CD4-positive, alpha-beta T cell treated with Interleukin-12 subunit alpha and Interleukin-12 subunit beta, for 1 hour (primary cell): ENCODE data around the gene SAT2.

Experiments used
- DNase-seq: peaks from one replicate; pipeline ENCODE4 v3.0.0-alpha.2; 2020

The SAT2 gene

DNA sequence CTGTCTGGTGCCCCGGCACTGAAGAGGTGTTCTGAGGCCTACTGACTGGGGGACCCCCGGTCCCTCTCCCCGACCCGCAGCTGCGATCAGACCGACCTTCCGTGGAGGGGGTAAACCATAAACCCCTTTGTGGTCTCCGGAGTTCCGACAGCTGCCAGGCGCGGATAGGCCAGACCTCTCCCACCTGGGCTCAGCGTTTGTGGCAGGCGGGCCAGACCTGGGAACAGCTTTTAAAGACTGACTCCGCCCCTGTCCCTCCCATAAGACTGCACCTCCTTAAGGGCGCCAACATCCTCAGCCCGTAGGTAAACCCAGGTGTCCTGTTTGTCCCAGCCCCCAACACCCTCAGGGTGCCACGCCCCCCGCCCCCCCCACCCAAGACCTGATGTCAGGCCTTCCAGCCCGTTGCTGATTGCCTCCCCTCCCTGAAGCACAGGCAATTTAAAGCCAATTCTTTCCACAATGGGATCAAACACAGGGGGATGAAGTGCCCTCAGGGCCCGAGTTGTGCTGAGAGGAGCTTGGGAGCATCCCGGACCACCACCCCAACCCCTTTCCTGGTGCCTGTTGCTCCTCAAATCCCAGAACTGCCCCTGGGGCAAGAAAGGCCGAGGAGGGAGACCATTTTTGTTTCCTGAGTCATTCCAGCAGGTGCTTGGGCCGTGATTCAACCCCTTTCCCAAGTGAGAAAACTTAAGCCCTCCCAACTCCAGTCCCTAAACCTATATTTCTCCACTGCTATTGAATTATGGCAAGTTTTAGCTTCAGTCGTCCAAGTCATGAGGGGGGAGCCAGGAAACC, 37.5 kb downstream of the SAT2 start, which contains the start of gene SOX15:
Gene SOX15 (minus strand): TSS at position 204 of the 801 bp plus-strand sequence. CDS start 418 bp downstream, outside the sequence.
- DNase-seq, result no peak

GRCh38 chr17:7589204-7589868, 38.3 kb downstream of the SAT2 start:
- peak; percentile 72 for DNase-seq

DNA sequence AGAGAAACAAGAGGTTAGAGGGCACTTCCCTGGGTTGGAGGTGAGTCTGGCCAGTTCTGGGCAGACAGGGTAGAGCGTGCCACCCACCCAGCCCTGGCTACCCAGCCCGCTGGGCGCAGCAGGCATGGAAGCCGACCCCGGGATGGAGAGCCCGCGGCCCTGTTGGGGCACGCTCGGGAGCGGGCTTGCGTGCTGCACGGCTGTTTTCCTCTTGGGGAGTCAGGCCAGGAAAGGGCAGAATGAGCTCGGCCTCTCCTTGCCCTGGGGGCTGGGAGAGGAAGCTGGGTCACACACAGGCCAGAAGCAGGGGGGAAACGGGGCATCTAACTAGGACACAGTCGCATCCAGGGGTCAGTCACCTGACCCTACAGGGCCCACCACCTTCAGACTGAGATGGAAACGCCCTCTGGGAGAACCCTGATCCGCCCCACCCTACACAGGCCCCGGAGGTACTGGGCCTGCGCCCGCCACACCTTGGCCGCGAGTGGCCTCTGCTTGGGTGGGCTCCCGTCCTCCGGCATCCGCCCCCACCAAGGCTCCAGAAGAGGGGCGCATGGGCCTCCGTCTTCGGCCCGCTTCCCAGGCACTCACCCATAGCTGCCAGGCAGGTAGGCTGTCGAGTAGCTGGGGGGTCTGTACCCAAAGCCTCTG, 38.9 kb downstream of the SAT2 start:
- no peak for DNase-seq

DNA sequence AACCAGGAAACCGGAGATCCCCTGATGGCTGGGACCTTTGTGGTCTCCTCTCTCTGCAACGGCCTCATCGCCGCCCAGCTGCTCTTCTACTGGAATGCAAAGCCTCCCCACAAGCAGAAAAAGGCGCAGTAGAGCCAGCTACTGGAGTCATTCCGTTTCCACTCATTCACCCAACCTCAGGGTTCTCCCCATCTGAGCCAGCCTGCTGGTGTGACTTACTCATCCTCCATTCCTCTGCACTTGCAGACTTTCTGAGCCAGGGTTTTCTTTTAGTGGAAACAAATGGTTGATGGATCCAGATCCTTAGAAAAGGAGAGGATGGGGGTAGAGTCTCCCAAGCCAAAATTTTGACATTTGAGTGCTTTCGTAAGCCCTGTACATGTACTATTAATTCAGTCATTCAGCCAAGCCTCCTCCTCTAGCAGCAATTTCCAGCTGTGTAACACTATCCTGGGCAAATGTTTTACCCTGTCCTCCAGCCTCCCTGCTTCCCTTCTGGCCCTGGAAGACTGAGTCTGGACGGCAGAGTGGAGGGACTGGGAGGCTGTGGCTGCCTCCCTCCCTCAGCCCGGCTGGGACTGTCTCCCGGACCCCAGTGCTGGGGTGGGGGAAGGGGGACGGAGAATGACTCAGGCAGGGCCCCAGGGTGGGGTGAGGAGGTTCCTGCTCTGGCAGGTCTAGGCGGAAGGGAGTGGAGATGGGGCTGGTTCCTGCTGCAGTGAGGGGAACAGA, 40.0 kb downstream of the SAT2 start:
- no peak for DNase-seq

DNA sequence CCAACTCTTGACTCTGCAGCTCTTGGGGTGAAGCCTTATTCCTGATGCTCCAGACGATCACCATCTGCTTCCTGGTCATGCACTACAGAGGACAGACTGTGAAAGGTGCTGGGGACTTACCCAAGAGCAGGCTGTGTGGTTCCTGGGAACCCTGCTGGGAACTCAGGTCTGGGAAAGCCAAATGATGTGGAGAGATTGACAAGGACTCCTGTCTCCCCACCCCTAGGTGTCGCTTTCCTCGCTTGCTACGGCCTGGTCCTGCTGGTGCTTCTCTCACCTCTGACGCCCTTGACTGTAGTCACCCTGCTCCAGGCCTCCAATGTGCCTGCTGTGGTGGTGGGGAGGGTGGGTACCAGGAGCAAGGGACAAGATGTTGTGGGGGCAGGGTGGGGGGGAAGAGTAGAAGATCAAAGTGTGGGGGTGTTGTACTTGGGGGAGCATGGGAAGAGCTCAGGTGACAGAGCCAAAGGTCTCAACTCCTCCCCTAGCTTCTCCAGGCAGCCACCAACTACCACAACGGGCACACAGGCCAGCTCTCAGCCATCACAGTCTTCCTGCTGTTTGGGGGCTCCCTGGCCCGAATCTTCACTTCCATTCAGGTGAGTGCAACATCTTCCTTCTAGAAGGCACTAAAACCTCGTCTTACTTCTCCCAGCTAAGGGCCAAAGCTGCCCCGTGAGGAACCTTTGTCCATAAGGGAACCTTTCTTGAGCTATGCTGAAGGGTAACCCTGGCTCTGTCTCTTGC, 40.8 kb downstream of the SAT2 start:
- no peak for DNase-seq

DNA sequence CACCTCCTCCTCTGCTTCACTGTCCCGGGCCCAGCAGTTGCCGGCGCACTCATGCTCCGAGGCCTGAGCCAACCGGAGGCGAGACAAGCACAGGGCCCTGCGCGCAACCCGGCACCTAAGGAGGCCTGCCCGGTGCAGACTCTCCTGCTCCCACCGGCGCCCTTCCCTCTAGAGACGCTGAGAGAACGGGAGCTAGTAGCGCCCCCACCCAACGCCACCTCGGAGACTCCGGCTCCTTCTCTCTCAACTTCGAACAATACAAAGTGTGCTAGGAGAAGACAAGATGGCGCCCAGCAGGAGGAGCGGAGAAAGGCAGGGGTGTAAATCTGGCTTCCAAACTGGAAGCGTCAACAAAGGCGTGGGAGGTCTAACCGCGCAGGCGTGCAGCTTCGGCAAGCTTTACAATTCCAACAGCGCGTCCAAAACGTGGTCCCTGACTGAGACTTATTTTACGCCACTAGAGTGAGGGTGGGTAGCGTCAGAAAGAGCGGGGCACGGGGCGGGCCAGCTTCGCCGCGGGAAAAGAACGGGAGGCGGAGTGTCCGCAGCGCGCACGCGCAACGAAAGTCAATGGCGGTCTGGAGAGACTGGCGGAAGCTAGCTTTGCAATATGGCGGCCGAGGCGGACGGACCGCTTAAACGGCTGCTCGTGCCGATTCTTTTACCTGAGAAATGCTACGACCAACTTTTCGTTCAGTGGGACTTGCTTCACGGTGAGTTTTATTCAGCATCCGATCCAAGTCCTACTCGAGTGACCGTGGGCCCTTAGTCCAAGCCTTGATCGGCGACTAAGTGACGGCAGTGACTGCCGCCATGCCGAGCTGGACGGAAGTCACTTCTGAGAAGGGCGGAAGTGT, 44.1 kb downstream of the SAT2 start, which contains the start of gene MPDU1:
Gene MPDU1 (plus strand): TSS at position 600 of the 857 bp plus-strand sequence. CDS start 11 bp downstream, at position 611.
- DNase-seq, result peak; percentile 97

GRCh38 chr17:7582396-7583252, 45.0 kb downstream of the SAT2 start:
- DNase-seq, result no peak

DNA sequence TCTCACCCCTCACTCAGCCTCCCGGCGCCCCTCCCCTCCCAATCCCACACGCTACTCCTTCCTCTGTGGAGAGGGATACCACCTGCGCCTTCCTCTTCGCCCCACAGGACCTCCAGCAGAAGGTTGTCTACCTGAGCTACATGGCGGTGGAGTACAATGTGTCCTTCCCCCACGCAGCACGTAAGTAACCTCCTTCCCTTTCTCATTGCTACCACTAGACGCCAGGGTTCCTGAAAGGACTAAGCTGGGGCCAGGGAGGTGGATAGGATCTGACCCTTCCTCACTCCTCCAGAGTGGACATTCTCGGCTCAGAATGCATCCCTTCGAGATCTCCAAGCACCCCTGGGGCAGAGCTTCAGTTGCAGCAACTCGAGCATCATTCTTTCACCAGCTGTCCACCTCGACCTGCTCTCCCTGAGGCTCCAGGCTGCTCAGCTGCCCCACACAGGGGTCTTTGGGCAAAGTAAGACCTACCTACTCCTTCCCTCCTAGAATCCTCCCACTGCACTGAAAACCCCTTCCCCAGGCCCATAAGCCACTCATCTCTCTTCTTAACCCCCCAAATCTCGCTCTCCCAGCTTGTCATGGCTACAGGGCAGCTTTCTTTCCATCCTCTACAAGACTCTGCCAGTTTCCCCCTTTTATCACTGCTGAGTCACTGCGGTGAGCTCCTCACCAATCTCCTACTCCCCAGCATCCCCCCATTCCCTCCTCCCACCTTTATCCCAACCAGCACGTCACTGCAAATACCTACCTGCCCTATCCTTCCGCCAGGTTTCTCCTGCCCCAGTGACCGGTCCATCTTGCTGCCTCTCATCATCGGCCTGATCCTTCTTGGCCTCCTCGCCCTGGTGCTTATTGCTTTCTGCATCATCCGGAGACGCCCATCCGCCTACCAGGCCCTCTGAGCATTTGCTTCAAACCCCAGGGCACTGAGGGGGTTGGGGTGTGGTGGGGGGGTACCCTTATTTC, 46.7 kb downstream of the SAT2 start:
- DNase-seq, result no peak

DNA sequence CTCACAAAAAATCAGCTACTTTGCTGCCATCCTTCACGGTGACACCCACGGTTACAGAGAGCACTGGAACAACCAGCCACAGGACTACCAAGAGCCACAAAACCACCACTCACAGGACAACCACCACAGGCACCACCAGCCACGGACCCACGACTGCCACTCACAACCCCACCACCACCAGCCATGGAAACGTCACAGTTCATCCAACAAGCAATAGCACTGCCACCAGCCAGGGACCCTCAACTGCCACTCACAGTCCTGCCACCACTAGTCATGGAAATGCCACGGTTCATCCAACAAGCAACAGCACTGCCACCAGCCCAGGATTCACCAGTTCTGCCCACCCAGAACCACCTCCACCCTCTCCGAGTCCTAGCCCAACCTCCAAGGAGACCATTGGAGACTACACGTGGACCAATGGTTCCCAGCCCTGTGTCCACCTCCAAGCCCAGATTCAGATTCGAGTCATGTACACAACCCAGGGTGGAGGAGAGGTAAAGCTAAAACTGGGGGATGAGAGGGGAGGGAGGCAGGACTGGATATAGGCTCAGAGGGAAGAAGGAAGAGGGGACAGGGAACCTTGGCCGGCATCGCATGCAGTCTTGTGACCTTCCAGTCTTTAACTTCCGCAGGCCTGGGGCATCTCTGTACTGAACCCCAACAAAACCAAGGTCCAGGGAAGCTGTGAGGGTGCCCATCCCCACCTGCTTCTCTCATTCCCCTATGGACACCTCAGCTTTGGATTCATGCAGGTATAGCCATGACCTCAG, 47.6 kb downstream of the SAT2 start:
- peak; percentile 55 for DNase-seq

DNA sequence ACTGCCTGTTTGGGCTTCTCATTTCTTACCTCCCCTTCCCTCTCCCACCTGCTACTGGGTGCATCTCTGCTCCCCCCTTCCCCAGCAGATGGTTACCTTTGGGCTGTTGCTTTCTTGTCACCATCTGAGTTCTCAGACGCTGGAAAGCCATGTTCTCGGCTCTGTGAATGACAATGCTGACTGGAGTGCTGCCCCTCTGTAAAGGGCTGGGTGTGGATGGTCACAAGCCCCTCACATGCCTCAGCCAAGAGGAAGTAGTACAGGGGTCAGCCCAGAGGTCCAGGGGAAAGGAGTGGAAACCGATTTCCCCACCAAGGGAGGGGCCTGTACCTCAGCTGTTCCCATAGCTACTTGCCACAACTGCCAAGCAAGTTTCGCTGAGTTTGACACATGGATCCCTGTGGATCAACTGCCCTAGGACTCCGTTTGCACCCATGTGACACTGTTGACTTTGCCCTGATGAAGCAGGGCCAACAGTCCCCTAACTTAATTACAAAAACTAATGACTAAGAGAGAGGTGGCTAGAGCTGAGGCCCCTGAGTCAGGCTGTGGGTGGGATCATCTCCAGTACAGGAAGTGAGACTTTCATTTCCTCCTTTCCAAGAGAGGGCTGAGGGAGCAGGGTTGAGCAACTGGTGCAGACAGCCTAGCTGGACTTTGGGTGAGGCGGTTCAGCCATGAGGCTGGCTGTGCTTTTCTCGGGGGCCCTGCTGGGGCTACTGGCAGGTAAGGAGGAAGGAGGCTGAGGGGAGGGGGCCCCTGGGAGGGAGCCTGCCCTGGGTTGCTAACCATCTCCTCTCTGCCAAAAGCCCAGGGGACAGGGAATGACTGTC, 48.4 kb downstream of the SAT2 start, which contains the start of gene CD68:
Gene CD68 (plus strand): TSS at position 638 of the 833 bp plus-strand sequence. CDS start 40 bp downstream, at position 678.
- peak; percentile 68 for DNase-seq

GRCh38 chr17:7577327-7578199, 50.1 kb downstream of the SAT2 start:
- DNase-seq, result no peak

DNA sequence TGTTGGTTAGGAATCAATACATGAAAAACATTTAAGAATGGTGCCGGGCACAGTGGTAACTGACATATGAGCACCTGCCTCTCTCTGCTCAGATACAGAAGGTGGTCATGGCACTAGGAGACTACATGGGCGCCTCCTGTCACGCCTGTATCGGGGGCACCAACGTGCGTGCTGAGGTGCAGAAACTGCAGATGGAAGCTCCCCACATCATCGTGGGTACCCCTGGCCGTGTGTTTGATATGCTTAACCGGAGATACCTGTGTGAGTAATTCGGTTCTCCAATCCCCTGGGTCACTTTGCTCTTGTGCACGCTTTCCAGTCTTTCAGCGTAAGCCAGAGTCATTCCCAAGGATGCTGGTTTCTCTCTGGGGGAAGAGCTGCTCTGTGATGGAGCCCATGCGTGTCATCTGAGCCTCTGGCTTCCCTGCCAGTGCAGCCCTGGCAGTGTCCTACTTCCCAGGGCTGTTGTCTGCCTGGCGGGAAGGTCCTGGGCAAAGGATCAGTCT, 51.1 kb downstream of the SAT2 start:
- DNase-seq, result no peak
